ENCODE data around the gene VSTM1. TPM values are rescaled to one million over a fixed set of nuclear protein-coding genes. Genes with fewer than 3 reads are reported as not detected.
"Not testable (repeated sequence)": the region's sequence is repeated elsewhere in the genome, so short reads cannot be mapped to it uniquely, and the experiment has no call there.

VSTM1 gene
- total and polyA plus RNA-seq, 2 of the 8 experiments (the other 6 are each of a cell fraction or from before 2014, with no cell fraction given), result 0.12 to 0.65 TPM

DNA sequence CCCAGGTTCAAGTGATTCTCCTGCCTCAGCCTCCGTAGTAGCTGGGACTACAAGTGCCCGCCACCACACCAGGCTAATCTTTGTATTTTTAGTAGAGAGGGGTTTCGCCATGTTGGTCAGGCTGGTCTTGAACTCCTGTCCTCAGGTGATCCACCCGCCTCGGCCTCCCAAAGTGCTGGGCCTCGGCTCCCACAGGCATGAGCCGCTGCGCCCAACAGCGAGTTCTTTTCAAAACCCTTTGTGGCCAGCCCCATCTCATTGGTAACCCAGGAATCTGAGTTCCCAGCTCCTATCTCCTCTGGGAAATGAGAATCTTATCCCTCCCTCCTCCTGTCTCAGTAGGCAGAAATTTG, 36.2 kb upstream of the VSTM1 start:
- Histone ChIP-seq H3K79me2 (ENCODE audit: control insufficient read depth in 1 of 2, insufficient read depth in 2 of 2, low read length in 2 of 2) (peaks cover 0 to 13% of the 10 kb centered on the region in 2 experiments; a peak in 2 of 4 replicates), H3K23me2 (ENCODE audit: low read depth, low read length) (peaks cover 18% of the 10 kb centered on the region), H3K27me3 (replicated peaks in 1 of 4; ENCODE audit: control insufficient read depth in 3 of 4, extremely low read depth in 1 of 4, insufficient read depth in 3 of 4, low read length in 3 of 4) (peaks cover 5 to 23% (median 14%) of the 10 kb centered on the region in 4 experiments; a peak in 6 of 7 replicates)
- H3K4me3 ChIP-seq (ENCODE audit: extremely low read depth in 1 of 4, insufficient read depth in 2 of 4, low read depth in 3 of 4, low read length in 4 of 4); H4K8ac ChIP-seq (ENCODE audit: extremely low read depth, insufficient read depth, low read length); H3K79me1 ChIP-seq (ENCODE audit: low read depth, low read length); H2AK5ac ChIP-seq (ENCODE audit: low read depth, low read length); H3K18ac ChIP-seq (ENCODE audit: extremely low read depth, low read length); H3K14ac ChIP-seq (ENCODE audit: insufficient read length); FAIRE-seq; H3K9me3 ChIP-seq (ENCODE audit: insufficient read depth in 2 of 2, low read depth in 1 of 2, low read length in 1 of 2); H2BK120ac ChIP-seq (replicated peaks; ENCODE audit: low read depth, low read length); H3K4ac ChIP-seq (replicated peaks; ENCODE audit: insufficient read length, low read depth, low read length); H3K4me1 ChIP-seq (replicated peaks in 1 of 4; ENCODE audit: control insufficient read depth in 3 of 4, insufficient read depth in 4 of 4, low read length in 3 of 4); H2BK20ac ChIP-seq (ENCODE audit: low read length); H3K27ac ChIP-seq (ENCODE audit: low read depth, low read length); H2BK12ac ChIP-seq (ENCODE audit: low read depth, low read length); H3K4me2 ChIP-seq (ENCODE audit: insufficient read depth in 1 of 2, low read depth in 2 of 2, low read length in 2 of 2); H3K9ac ChIP-seq (replicated peaks in 1 of 4; ENCODE audit: extremely low read depth in 1 of 4, low read depth in 3 of 4, low read length in 3 of 4); H4K20me1 ChIP-seq (replicated peaks in 1 of 2; ENCODE audit: control insufficient read depth in 1 of 2, insufficient read depth in 2 of 2, low read length in 2 of 2); H4K91ac ChIP-seq (replicated peaks; ENCODE audit: insufficient read length, low read length); H2BK15ac ChIP-seq (ENCODE audit: low read length); H4K5ac ChIP-seq (ENCODE audit: insufficient read length, low read depth, low read length); H3K36me3 ChIP-seq (ENCODE audit: control insufficient read depth in 2 of 4, insufficient read depth in 4 of 4, low read length in 3 of 4); H2AFZ ChIP-seq (ENCODE audit: low read length); DNase-seq (ENCODE audit: low read depth in 1 of 2, low spot score in 2 of 2); H2BK5ac ChIP-seq (ENCODE audit: low read depth, low read length); H3K23ac ChIP-seq (ENCODE audit: insufficient read length); H3K56ac ChIP-seq (replicated peaks; ENCODE audit: insufficient read length, low read depth, low read length); CTCF ChIA-PET (ENCODE audit: partially characterized antibody): not testable (repeated sequence)
- WGBS, 2 experiments (ENCODE audit: extremely low coverage in 1 of 2, insufficient coverage in 1 of 2, insufficient read length in 1 of 2, insufficient replicate concordance in 2 of 2, low coverage in 1 of 2, low lambda C conversion rate in 2 of 2, missing lambda C conversion rate in 1 of 2), result 85% methylated on average over 9 of the region's 9 CpGs; no CpG with 5 or more reads in 1 of the 2 experiments
- POLR2A ChIA-PET (ENCODE audit: partially characterized antibody), result interaction anchor here (1.0 to 6.1 kb wide), 5 partner anchors 11 to 119 kb away, joined by 3 to 37 read pairs (median 4); partner anchors contain the start of genes PRPF31, RPS9 and TFPT
